Measurements from ENCODE around the gene FBXL3.

- TF ChIP-seq CTCF (conservative IDR thresholded peaks at IDR 0.05) (no peak), ZFX (IDR thresholded peaks at IDR 0.05) (no peak)
Measured at GRCh38 chr13:76969488-76970365, 57.2 kb downstream of the FBXL3 start.

All from C4-2B (cell line).